Stimulated activated CD4-positive, alpha-beta T cell treated with anti-CD3 and anti-CD28 coated beads, Interleukin-15, amount 100 ng/mL, for 48 hours (primary cell): ENCODE data around the gene MYEF2.

Experiments used
- DNase-seq, 2 donors: peaks; one replicate each; pipeline ENCODE4 v3.0.0-alpha.2; 2020; ENCODE audit warnings: low read depth in 2 of 2

The MYEF2 gene, protein sequence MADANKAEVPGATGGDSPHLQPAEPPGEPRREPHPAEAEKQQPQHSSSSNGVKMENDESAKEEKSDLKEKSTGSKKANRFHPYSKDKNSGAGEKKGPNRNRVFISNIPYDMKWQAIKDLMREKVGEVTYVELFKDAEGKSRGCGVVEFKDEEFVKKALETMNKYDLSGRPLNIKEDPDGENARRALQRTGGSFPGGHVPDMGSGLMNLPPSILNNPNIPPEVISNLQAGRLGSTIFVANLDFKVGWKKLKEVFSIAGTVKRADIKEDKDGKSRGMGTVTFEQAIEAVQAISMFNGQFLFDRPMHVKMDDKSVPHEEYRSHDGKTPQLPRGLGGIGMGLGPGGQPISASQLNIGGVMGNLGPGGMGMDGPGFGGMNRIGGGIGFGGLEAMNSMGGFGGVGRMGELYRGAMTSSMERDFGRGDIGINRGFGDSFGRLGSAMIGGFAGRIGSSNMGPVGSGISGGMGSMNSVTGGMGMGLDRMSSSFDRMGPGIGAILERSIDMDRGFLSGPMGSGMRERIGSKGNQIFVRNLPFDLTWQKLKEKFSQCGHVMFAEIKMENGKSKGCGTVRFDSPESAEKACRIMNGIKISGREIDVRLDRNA

DNA sequence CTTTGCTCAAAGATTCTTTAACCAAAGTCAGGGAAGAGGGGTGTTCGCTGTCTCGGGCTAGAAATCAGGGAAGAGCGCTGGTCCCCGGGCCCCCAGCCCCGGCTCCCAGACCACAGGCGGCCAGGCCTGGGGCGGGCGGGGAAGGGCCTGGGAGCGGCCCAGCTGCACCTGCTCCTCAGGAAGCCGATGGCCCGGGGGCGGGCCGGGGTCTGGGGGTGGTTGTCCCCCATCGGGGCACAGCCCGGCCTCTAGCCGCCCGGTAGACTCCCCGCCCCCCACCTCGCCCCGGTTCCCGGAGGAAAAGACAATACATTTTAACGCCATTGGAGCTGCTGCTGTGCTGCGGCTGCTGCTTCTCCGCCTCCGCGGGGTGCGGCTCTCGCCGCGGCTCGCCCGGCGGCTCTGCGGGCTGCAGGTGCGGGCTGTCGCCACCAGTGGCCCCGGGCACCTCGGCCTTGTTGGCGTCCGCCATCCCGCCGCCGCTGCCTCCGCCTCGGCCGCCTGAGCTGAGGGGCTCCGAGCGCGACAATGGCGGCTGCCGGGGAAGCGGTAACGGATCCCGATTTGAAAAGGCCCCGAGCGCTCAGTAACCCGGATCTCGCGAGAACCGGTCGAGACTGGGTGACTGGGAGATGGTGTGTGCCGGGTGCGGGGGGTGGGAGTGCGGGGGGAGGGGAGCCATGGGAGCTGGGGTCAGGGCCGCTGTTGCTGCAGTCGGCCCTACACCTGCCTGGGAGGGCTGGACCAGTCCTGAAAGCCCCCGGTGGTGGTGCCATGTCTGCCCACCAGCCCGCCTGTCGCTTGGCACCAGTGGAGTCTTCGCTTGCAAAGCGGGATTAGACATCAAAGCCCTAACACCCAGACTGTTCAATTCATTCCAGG, at the start of gene MYEF2:
MYEF2 (minus strand) TSS at position 530 of the 882 bp plus-strand sequence; CDS start at position 472, 58 bp downstream.
- DNase-seq, result peak; percentile 68 to 69

DNA sequence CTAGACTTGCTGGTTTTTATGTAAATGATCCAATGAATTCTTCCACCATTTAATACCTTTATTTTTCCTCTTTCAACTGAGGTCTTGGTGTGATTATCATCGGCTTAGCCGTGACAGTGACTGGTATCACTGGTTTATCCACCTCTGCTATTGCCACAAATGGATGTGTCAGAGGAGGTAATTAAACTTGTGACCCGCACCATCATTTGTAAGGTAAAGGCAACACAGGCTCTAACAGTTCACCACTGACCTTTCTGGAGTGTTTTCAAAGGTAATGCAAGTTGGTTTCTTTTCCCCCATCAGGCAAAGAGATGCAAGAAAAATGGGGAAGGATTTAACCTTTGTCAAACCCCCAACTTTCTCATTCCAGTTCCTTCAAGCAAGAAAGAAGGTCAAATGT, 47.7 kb upstream of the MYEF2 start:
- no peak for DNase-seq

DNA sequence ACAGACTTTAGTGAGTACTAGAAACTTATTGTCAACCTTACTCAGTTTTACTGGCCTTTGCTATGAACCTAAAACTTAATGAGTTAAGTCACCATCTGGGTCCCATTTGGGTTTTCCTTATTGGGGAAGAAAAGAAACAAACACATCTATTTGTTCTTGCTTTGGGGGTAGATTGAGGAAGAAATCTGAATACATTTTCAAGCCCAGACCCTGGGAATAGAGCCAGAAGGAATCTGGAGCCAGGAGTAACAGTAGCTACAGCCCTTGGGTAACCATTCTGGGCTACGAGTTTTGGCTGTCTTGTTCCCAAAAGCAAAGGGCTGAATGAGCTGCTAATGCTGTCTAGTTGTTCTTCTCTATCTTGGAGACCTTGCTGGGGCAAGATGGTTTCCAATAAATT, 44.5 kb upstream of the MYEF2 start:
- no peak for DNase-seq

DNA sequence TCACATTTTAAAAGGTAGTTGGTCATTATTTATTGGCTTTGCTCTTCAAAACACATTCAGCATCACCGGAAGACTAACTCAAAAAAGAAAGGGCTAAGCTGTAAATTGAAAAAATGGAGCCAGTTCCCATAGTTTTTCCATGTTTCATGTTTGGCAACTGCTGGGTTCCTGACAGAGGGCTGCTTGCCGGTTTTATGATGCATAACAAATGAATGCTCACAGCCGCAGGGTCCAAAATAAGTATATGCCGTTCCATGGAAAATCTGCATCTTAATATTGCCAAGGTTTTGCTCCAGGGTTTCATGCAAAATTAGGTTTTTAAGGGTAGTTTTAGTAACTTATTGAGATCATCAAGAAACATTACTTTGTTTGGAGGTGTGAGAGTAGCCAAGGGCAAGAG, 43.8 kb upstream of the MYEF2 start:
- DNase-seq, result no peak

DNA sequence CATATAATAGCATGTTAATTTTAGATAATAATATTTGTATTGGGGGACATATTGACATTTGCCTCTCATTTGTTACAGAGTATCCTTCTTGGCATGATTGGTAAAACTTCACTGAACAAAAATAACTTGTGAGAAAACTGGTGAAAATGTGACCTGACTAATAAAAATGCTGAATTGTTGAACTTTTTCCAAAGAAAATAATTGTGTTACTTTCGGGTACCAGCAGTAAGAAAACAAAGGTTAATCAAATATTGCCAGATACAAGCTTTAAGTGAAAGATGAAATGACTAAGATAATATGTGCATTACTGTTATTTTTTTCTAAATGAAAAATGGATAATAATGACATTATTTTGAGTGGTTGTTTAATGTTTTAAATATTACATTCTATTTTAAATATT, 43.2 kb upstream of the MYEF2 start:
- no peak for DNase-seq

DNA sequence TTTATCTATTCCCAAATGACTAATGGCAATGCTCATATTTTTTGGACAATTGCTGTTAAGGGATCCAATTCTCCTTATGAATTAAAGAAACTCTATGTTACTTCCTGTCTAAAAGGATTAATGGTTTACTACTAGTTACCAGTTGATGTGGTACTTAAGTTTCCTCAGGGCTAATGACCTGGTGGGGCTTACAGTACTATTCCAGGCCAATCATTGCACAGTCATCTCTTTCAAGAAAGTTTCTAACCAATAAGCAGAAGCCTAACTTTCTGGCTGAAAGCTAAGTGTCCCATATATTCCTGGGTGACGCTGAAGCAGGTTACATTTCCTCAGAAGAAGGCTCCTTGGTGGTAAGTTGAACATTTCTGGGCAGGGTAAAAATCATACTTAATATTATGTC, 27.9 kb upstream of the MYEF2 start, which contains the start of gene SLC12A1:
SLC12A1 (plus strand) TSS at position 322 of the 400 bp plus-strand sequence. CDS start 1,418 bp downstream, outside the sequence.
- DNase-seq, result no peak

DNA sequence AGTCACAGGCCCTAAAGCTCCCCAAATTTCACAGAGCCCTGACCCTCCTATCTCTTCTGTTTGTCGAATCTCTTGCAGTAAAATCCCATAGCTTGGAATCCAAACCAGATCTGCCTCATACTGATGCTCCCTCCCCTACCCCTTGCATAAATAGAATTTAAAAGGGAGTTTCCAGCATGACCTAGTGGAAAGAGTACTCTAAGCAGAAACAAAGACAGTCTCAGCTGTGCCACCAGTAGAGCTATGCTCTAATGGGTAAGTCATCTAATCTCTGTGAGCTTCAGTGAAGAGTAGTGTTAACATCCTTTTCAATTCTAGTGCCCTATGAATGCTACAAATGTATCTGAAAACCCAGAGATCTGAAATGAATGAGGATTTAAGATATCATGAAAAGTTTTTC, 24.0 kb upstream of the MYEF2 start:
- no peak for DNase-seq

DNA sequence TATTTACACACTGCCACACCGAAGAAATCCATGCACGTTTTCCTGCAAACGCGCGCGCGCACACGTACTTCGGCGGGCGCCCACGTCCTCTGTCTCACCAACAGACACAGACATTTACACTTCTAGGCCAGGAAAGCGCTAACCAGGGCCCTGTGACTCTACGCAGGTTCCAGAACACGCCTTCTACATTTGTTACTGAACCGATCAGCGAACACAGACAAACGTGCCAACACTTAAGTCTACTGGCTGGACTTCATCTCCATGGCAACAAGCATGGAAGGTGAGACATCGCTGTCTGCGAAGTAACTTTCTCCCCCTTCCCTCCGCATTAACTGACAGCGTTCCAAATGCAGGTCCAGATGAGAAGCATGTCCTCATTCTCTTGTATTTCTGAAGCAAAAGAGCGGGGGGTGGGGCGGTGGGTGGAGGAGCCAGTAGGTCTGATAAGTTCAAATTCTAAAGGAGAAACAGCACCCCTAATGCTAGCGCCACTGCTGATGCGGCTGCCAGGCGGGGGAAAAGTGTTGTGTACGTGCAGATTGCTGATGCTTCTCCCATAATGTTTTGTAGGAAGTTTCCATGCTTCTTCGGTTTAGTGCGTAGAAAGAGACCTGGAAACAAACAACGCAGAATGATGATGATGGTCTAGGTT, 13.6 kb upstream of the MYEF2 start, which contains the start of gene CTXN2:
CTXN2 (plus strand) TSS at position 92 of the 652 bp plus-strand sequence. CDS start 9,636 bp downstream, outside the sequence.
- no peak for DNase-seq

DNA sequence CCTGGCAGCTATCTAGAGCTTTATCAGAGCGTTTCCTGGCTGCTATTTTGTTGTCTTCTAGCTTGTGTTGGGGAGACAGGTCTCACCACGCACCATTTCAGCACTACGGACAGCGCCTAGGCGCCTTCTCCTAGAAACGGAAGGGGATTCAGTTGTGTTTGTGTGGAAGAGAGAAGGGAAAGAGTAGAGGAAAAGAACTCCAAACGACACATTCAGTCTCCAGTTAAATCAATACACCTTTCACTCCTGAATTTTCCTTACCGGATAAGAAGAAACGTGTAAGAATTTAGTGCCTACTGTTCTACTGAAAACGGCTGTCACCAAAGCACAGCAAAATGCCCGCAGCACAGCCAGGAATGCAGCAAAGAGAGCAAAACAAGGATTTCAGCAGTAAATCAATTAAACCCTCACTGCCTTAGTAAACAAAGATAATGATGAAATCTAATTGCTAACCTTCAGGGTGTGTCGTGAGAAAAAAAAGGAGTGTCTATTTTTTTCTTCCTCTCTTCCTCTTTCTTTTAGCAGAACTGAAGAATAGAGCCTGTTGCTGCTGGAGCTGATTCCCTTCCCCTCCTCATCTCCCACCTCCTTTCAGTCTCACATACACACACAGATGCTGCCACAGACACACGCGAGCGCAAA, 13.0 kb upstream of the MYEF2 start:
- DNase-seq, result peak in 1 of 2 donors; percentile 7

DNA sequence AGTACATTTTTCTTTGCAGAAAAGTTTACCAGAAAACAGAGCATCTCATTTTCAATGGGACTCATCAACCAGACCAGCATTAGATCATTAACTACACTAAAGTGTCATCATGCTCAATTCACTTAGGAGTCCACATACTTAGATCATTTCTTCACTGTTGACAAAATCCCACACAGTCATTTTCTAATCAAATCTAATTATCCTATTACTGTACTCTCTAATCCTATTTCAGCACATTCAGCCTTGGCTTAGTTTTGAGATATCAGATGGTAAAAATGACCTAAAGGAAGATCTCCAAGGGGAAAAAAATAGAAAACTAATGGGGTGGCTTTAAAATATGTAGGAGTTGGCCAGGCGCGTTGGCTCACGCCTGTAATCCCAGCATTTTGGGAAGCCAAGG, 8.2 kb upstream of the MYEF2 start:
- DNase-seq, result no peak

DNA sequence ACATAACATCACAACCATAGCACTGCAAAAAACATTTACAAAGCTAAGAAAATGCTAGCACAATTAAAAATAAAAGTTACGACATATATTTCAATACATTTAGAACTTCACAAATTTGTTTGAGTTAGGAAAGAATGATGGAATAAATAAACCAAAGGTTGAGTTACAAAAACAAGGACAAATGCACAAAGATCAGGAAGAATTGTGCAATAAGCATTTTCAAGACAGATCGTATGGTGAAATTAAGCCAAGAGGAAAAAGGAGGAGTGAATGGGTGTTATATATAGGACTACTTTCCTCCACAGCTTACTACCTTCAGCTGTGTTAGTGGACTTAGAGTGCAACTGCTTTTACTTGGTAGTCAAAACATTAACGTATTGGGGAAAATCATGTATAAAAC, 7.4 kb upstream of the MYEF2 start:
- DNase-seq, result no peak

DNA sequence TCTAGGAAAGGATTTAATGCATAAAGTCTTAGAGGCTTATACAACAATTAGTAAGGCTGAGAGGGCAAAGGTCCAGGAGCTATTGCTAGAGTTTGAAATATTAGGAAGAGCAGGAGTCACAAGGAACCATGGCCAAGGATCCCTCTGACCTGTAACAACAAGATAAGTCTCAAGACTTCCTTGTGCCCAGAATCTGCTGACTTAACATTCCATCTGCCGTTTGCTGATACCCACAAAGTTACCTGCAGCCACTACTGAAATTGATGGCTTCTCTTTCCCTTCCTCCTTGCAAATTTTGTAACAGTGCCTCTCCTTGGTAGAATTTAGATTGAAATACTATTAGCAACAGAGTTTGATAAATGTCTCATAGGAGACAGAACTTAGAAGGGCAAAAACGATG, 4.7 kb upstream of the MYEF2 start:
- DNase-seq, result no peak

DNA sequence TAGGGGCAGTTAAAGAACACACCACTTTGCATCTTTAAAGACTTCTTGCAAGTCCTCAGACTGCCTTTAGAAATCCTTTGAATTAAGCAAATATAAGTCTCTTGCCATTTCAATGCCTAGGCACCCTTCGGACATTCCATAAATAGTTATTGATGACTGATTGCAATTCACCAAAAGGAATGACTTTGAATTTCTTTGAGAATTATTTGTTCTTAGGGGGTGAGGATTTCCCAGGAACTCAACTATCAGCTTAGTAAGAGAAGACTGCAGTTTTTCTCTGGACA, 495 bp upstream of the MYEF2 start:
- no peak for DNase-seq

DNA sequence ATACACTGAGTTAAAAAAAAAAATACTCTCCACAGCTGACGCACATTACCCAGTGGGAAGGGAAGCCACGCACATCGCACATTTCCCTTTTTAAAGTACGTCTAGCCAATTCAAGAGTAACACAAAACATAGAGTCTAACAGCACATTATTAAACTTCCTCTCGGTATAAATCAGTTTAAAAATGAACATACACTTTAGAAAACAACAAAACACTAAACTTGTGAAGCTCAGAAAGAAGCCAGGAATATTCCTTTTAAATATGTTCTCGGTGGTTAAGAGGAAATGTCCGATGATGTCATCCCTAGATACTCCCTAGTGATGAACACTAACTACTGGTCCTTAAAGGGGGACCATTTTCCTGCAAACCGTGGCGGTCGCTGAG, 721 bp downstream of the MYEF2 start:
- no peak for DNase-seq

DNA sequence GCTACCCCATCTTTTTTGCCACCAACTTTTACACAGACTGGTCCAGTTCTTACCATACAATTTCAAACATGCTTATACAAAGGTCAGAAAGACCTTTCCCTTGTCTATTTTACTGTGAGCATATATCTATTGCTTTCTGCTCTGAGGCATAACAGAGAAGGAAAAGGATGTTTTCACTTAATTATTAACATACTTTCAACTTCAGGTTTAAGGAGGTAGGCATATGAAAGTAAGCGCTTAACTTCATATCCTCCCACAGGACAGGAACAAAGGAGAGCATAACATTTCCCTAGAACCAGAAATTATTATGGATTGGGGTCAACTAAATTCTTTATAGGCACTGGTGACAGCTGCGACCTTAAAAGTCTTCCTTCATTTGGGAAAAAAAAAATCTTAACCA, 1.1 kb downstream of the MYEF2 start:
- DNase-seq, result no peak

DNA sequence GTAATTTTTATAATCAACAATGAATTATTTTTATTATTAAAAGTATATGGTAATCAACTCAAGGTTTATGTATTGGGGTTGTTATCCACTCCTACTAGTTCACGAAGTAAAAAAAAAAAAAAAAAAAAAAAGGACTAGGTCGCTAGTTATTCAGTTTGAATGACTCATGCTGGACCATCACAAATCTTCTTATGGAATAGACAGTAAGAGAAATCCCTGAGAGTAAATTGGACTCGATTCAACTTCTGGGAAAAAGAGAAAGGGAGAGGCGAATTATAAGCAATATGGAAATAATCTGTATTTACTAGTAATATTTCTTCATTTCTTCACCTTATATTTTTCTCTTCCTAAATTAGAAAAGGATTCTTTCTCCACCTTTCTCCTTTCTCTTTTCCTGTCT, 2.0 kb downstream of the MYEF2 start:
- DNase-seq, result no peak

DNA sequence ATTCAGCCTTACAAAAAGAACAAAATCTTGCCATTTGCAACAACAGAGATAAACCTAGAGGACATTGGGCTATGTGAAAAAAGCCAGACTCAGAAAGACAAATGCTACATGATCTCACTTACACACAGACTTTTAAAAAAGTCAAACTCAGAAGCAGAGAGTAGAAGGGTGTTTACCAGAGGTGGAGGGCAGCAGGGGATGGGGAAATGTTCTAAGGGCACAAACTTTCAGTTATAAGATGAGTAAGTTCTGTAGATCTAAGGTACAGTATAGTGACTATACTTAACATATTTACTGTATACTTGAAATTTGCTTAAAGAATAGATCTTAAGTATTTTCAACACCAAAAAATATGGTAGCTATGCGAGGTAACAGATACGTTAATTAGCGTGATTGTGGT, 3.0 kb downstream of the MYEF2 start:
- DNase-seq, result no peak

DNA sequence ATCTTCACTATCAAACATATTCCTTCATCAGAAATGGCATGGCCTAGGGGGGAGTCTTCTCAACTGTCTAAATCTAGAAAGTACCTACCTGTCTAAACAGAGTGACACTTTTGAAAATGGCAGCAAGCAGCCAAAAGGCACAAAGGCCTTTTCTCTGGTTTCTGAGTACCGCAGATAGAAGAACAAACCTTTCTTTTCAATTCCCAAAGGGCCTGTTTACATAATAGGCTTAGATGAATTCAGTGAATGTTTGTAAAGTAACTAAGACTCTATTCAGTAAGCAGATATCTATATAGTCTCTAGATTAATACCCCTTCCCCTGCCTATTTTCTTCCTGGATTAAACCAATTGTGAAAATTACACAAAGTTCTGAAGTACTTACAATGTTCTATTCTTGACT, 7.1 kb downstream of the MYEF2 start:
- DNase-seq, result no peak

DNA sequence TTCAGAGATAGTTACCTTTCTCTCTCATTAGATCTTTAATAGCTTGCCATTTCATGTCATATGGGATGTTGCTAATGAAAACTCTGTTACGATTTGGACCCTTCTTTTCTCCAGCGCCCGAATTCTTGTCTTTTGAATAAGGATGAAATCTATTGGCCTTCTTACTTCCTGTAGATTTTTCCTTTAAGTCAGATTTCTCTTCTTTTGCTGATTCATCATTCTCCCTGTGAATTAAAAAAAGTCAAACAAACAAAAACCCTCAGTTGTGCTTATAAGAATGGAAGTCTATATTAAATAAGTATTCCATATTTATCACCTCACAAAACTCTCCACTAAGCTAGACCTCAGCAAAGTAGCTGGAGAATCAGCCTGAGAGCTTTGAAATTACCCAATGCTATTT, 9.5 kb downstream of the MYEF2 start:
- DNase-seq, result no peak

DNA sequence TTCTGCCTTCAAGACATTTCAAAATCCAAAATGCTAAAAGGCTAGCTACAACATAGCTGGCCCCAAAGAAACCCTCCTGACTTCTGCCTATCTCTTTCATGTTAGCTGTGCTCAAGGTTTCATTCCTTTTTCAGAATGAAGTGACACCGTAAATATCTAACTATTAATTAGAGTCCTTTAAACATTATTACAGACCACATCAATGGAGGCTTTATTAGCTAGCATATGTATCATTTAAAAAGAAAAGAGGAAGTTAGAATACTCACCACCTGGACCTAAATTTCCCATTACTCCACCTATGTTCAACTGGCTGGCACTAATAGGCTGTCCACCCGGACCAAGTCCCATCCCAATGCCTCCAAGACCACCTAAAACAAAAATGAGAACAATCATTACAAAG, 24.6 kb downstream of the MYEF2 start:
- DNase-seq, result no peak

DNA sequence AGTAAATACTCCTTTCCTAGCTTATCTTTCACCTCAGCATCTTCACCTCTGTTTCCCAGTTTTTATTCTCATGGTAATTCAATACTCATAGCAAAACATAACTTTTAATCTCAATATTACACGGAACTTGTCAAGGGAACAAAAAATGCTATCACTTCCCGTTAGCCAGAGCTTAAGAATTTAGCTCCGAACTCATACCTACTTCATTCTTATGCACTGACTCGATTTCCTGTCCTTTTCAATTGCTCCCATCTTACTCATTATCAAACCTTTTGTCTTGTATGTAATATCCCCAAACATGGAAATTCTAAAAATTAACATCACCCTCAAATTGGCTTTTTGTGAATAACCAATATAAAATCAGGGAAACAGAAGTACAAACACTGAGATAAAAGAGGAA, 28.2 kb downstream of the MYEF2 start:
- DNase-seq, result no peak

DNA sequence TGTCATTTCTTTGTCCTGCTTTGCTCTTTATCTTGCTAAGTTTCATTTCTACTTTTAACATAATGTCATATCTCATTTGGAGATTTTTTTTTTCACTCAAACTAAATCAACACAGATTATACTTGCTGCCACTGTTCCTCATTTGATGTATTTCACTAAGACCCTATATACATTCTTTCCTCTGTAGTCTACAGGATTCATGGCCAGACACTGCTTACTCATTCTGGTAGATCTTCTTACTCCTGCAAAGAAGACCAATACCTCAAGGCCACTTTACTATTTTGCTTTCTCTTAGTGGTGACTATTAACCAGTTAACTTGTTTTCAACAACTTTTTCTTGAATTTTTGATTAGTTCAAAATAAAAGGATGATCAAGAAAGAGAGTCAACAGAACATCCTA, 30.7 kb downstream of the MYEF2 start:
- no peak for DNase-seq
